Endothelial cell of umbilical vein (primary cell): ENCODE data around the gene ADRA2C.

Experiments
- CTCF ChIP-seq, 2 donors: IDR thresholded peaks; 1 replicate in 1 of 2; 2 replicates in 1 of 2; pipeline ENCODE4 v1.5.1; 2011; ENCODE audit warnings: low read length in 2 of 2, mild to moderate bottlenecking in 2 of 2, moderate library complexity in 2 of 2, control low read depth in 1 of 2, inconsistent platforms in 1 of 2, low read depth in 1 of 2; ENCODE audit not compliant: insufficient read depth in 1 of 2; ENCODE audit errors: extremely low read depth in 1 of 2
- MYC ChIP-seq: IDR thresholded peaks from one replicate; pipeline ENCODE4 v1.6.1; 2011; ENCODE audit warnings: mild to moderate bottlenecking, low read depth, low read length
- POLR2AphosphoS5 ChIP-seq: IDR thresholded peaks from 2 replicates; pipeline ENCODE4 v1.6.1; 2012; ENCODE audit warnings: low read depth, mild to moderate bottlenecking, control low read depth, low read length, moderate library complexity; ENCODE audit not compliant: insufficient read depth

- TF ChIP-seq MYC (no peak), CTCF (IDR thresholded peaks at IDR 0.05; ENCODE audit: extremely low read depth in 1 of 2, insufficient read depth in 1 of 2, low read depth in 1 of 2, low read length in 2 of 2) (no peak), POLR2AphosphoS5 (no peak)
Measured at GRCh38 chr4:3800351-3800750, 34.2 kb downstream of the ADRA2C start.
